Psoas muscle (tissue), 8 donors: Measurements from ENCODE around the gene KIF14. TPM values are rescaled to one million over a fixed set of nuclear protein-coding genes. Genes with fewer than 3 reads are reported as not detected.

Experiments used
- ATAC-seq, 4 donors: fragments of 200-7000 bp; cut with Tn5 transposase; one replicate each; pipeline ENCODE4 v1.9.1; 2020; ENCODE audit warnings: moderate library complexity in 3 of 4, mild to moderate bottlenecking in 2 of 4
- DNase-seq, 2 donors: peaks; one replicate each; pipeline ENCODE4 v3.0.0-alpha.2; 2020
- H3K27ac ChIP-seq: fragments of 200-600 bp; one replicate; pipeline ENCODE4 v1.8.0; 2022
- H3K27me3 ChIP-seq, 3 donors: fragments of 200-600 bp in 1 of 3; one replicate each; pipeline versions ENCODE4 v1.6.1 to v1.8.0; 2013 to 2022; ENCODE audit warnings: low read length in 2 of 3, mild to moderate bottlenecking in 2 of 3, moderate library complexity in 1 of 3; ENCODE audit not compliant: insufficient read depth in 3 of 3
- H3K36me3 ChIP-seq, 2 donors: fragments of 200-600 bp in 1 of 2; one replicate each; pipeline versions ENCODE4 v1.6.1 to v1.8.0; 2013 to 2022; ENCODE audit warnings: low read depth in 1 of 2, mild to moderate bottlenecking in 1 of 2, moderate library complexity in 1 of 2; ENCODE audit not compliant: insufficient read depth in 1 of 2
- H3K4me1 ChIP-seq: fragments of 200-600 bp; one replicate; pipeline ENCODE4 v1.8.0; 2022
- H3K4me3 ChIP-seq: fragments of 200-600 bp; one replicate; pipeline ENCODE4 v1.8.0; 2022; ENCODE audit warnings: mild to moderate bottlenecking
- H3K9me3 ChIP-seq: fragments of 200-600 bp; one replicate; pipeline ENCODE4 v1.8.0; 2022
- CTCF ChIP-seq: fragments of 200-600 bp; IDR thresholded peaks from one replicate; pipeline ENCODE4 v1.8.0; 2022; ENCODE audit warnings: antibody characterized with exemption
- WGBS, 3 donors: extraction: QIAGEN DNeasy Blood & Tissue Kit; methylation state at CpG; one replicate each; pipeline versions ENCODE4 v1.1.6 to v1.1.7; 2013; 5-methylcytosine and 5-hydroxymethylcytosine counted together
- intact Hi-C, 2 donors: fragments of 100-400 bp; cut with DNase I; formaldehyde crosslinking; loops; one replicate each; pipeline versions ENCODE4 v1.11.0 to v1.14.2; 2022
- polyA plus RNA-seq, 3 donors: library from polyadenylated mRNA; stranded (reverse); fragments of 200-250 nt; gene quantifications; one replicate each; pipeline ENCODE4 v1.2.3, GENCODE V29; 2013
- total RNA-seq, 4 donors: library from RNA; stranded (reverse); fragmentation: NEBNext Ultra II Directional in 2 of 4; extraction: Animal tissue kit (Norgen Biotek cat#: 25700) in 2 of 4; gene quantifications; one replicate each; pipeline versions ENCODE4 v1.2.1 to v1.2.4, GENCODE V29; 2021 to 2023
- donor health status: healthy with polysubstance abuse.
- donor health status: DM: no; HTN: no; CAD: no; lungs with moderate emphysema.
- donor health status: Bipolar disorder and iron deficiency.
- donor health status: healthy.
- donor health status: DM: yes; HTN: yes; CAD: no.
- donor health status: DM: no; HTN: no; CAD: no.
- donor health status: DM: no; HTN: no; CAD: no.
- donor health status: DM: yes; HTN: yes; CAD: no.

KIF14 gene
- total and polyA plus RNA-seq, 7 donors, result 0.01 to 0.11 (median 0.06) TPM

- intact Hi-C loops, result loop anchor here in 1 of 2 donors (10.0 kb wide), 1 partner anchor 415 kb away; no protein-coding TSS in a partner anchor
- TF ChIP-seq CTCF, result no peak
- no peaks in the 10 kb centered on the region for H3K27me3 ChIP-seq
- DNase-seq, result no peak
- no peaks in the 10 kb centered on the region for H3K36me3 ChIP-seq
- H3K4me3 ChIP-seq, result no peak overlapping the region
- H3K27ac ChIP-seq, result no peak overlapping the region
- no peak for ATAC-seq
- 77 to 81% (median 78%) methylated on average over 9 of the region's 9 CpGs for WGBS, 3 donors
- no peaks in the 10 kb centered on the region for H3K4me1 ChIP-seq
- H3K9me3 ChIP-seq, result no peaks in the 10 kb centered on the region
Measured at GRCh38 chr1:200629876-200630514, 9.4 kb upstream of the KIF14 start.

DNA sequence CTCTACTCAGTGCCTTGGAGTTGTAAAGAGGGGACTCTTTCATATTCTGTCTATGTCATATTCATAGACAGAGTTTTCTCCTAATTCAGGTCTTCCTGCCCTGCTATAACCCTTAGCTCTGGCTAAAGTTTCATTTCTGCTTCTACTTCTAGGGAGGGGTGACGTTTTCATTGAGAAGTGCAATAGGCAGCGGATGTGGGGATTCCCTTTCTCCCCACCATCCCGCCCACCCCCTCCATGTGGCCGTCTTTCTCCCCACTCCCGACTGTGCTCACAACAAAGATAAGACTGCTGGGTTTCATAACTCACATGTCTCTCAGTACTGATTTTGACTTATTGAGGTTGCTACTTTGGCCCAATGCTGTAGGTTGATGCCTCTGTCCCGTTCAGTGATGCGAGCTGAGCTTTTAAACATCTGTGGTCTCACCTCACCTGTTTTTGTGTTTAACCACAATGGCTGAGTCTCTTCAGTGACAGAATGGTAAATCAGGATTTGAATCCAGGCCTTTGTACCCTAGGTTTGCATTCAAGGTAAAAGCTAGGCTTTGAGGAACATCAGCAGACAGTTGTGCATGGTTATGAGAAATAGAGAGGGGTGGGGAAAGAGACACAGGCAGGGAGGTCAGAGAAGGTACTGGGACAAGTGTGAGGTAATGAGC lies 7.8 kb upstream of the KIF14 start:
- ATAC-seq (no peak), DNase-seq (no peak)
- WGBS, 3 donors, result 71 to 80% (median 78%) methylated on average over 7 of the region's 7 CpGs
- no peak overlapping the region for H3K27ac ChIP-seq
- no peak overlapping the region for H3K4me3 ChIP-seq
- intact Hi-C loops, result loop anchor here in 1 of 2 donors (10.0 kb wide), 1 partner anchor 416 kb away; no protein-coding TSS in a partner anchor
- no peaks in the 10 kb centered on the region for H3K9me3 ChIP-seq
- H3K4me1 ChIP-seq, result no peaks in the 10 kb centered on the region
- no peak for TF ChIP-seq CTCF
- H3K36me3 ChIP-seq, result no peaks in the 10 kb centered on the region
- no peaks in the 10 kb centered on the region for H3K27me3 ChIP-seq

GRCh38 chr1:200627575-200628222 lies 7.1 kb upstream of the KIF14 start:
- no peaks in the 10 kb centered on the region for H3K4me1 ChIP-seq
- H3K9me3 ChIP-seq, result no peaks in the 10 kb centered on the region
- 83 to 85% (median 83%) methylated on average over 1 of the region's 1 CpG for WGBS, 3 donors
- no peak overlapping the region for H3K27ac ChIP-seq
- no peaks in the 10 kb centered on the region for H3K36me3 ChIP-seq
- no peak overlapping the region for H3K4me3 ChIP-seq
- no peak for TF ChIP-seq CTCF
- no peak for ATAC-seq
- intact Hi-C loops, result loop anchor here in 1 of 2 donors (10.0 kb wide), 1 partner anchor 417 kb away; no protein-coding TSS in a partner anchor
- no peaks in the 10 kb centered on the region for H3K27me3 ChIP-seq
- no peak for DNase-seq

- H3K27ac ChIP-seq, result no peak overlapping the region
- TF ChIP-seq CTCF, result no peak
- DNase-seq (no peak), ATAC-seq (no peak)
- H3K36me3 ChIP-seq, result no peaks in the 10 kb centered on the region
- WGBS, 3 donors, result 65 to 75% (median 74%) methylated on average over 5 of the region's 5 CpGs
- H3K9me3 ChIP-seq, result no peaks in the 10 kb centered on the region
- peaks cover 1% of the 10 kb centered on the region for H3K4me1 ChIP-seq
- H3K4me3 ChIP-seq, result no peak overlapping the region
- no peaks in the 10 kb centered on the region for H3K27me3 ChIP-seq
- intact Hi-C loops, result loop anchor here in 1 of 2 donors (10.0 kb wide), 1 partner anchor 418 kb away; no protein-coding TSS in a partner anchor
Measured at GRCh38 chr1:200626853-200627534, 6.4 kb upstream of the KIF14 start.
